ENCODE measurements around the gene STAMBPL1.

Gene STAMBPL1

DNA sequence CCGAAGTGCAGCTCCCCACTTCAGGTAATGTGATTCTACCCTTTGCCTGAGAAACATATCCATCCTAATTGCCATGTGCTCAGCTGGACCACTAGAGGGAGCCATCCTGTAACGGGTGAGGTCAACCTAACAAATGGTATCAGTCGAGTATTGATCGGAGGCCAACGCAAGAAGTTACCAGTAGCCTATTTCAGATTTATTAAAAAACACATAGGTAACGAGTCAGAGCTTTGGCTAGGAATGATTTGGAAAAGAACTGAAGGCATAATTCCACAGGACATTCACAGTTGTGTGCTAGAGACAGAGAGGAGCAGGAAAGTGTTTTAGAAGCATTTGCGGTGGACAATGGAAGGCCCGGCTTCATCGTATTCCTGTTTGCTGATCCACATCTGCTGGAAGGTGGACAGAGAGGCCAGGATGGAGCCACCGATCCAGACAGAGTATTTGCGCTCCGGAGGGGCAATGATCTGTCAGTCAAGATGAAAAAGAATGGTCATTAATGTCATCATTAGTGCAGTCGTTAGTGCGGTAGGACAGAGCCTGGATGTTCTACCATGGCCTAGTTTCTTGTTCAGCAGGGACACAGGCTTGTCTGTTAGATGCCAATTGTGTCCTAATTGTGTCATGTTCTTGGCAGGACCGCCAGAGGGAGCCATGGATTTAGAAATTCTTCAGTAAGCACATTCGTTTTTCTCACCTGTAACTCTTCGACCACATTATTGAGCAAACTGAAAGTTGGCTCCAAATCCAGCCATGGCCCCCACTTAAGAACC, 55.0 kb downstream of the STAMBPL1 start:
- DNase-seq, result peak; percentile 85
- in situ Hi-C loops (cut with MboI; ENCODE audit: low pct_unique_long_range_greater_than_20kb, low sequenced_read_pairs), result loop anchor here (25.0 kb wide), 1 partner anchor 277 kb away; the partner anchor contains the start of gene CH25H

DNA sequence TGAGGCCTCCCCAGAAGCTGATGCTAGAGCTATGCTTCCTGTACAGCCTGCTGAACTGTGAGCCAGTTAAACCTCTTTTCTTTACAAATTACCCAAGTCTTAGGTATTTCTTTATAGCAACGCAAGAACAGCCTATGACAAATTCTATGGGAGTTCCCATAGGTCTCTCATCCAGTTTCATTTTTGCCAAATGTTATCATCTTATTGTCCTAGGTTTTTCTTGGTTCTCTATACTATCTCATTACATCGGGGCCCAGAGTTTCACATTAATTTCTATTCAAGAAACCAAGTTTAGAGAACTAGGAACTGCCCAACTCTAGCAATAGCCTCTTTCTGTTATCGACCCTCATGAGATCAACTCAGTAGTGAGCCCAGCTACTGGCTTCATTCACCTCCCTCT, 56.6 kb downstream of the STAMBPL1 start:
- DNase-seq, result no peak
- in situ Hi-C loops (cut with MboI; ENCODE audit: low pct_unique_long_range_greater_than_20kb, low sequenced_read_pairs), result loop anchor here (25.0 kb wide), 1 partner anchor 276 kb away; the partner anchor contains the start of gene CH25H

DNA sequence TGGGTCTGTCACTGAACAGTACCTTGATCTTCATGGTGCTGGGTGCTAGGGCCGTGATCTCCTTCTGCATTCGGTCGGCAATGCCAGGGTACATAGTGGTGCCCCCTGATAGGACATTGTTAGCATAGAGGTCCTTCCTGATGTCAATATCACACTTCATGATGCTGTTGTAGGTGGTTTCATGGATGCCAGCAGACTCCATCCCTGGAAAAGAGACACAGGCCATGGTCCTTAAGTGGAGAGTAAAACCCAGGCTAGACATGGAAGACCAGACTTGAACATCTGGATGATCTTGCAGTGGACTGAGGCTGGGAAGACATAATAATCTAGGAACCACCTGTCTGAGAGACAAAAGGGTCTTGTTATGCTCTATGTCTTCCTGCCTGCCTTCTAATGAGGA, 58.0 kb downstream of the STAMBPL1 start:
- no peak for DNase-seq
- in situ Hi-C loops (cut with MboI; ENCODE audit: low pct_unique_long_range_greater_than_20kb, low sequenced_read_pairs), result loop anchor here (25.0 kb wide), 1 partner anchor 274 kb away; the partner anchor contains the start of gene CH25H

- DNase-seq, result no peak
- in situ Hi-C loops (cut with MboI; ENCODE audit: low pct_unique_long_range_greater_than_20kb, low sequenced_read_pairs), result loop anchor here (25.0 kb wide), 1 partner anchor 273 kb away; the partner anchor contains the start of gene CH25H
Measured at GRCh38 chr10:88938938-88939337, 58.9 kb downstream of the STAMBPL1 start.

DNA sequence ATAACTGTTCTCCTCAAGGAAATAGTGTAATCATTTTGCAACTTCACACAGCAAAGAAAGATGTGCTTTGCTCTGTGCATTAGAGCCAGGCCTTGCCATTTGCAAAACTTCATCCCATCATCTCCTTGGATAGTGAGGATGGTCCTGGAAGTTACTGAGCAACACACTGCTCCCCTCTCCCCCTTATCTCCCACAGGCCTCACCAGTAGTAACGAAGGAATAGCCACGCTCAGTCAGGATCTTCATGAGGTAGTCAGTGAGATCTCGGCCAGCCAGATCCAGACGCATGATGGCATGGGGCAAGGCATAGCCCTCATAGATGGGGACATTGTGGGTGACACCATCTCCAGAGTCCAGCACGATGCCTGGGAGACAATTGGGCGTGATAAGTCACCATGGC, 61.0 kb downstream of the STAMBPL1 start:
- in situ Hi-C loops (cut with MboI; ENCODE audit: low pct_unique_long_range_greater_than_20kb, low sequenced_read_pairs), result loop anchor here (25.0 kb wide), 1 partner anchor 271 kb away; the partner anchor contains the start of gene CH25H
- DNase-seq, result no peak

DNA sequence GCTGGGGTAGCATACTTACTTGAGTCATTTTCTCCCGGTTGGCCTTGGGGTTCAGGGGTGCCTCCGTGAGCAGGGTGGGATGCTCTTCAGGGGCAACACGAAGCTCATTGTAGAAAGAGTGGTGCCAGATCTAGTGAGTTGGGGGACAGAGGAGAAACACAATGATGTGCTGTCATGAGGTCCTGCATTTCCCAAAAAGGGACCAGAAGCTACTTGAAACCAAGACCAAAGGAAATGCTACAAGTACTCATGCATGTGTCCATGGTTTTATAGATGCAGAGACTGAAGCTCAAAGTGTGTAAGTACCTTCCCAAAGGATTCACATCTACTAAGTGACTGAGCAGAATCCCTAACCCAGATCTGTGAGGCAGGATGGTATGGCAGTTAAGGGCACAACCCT, 63.7 kb downstream of the STAMBPL1 start:
- in situ Hi-C loops (cut with MboI; ENCODE audit: low pct_unique_long_range_greater_than_20kb, low sequenced_read_pairs), result loop anchor here (25.0 kb wide), 1 partner anchor 269 kb away; the partner anchor contains the start of gene CH25H
- no peak for DNase-seq

DNA sequence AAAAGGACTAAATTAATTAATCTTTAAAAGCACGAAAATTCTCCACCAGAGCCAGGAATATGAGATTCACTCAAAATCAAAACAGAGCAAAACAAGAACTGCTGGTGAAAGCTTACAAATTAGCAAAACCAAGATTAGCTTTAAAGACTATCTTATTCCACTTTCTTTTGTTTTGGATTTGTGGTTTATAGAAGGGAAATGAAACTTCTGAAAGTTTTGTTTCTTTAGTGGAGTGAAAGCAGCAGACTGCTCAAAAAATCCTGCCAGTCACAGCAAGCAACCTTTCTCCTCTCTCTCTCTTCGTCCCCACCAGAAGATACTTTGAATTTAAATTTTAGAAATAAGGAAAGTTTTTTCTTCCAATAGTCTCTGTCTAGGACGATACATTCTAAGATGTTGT, 64.8 kb downstream of the STAMBPL1 start:
- DNase-seq, result no peak
- in situ Hi-C loops (cut with MboI; ENCODE audit: low pct_unique_long_range_greater_than_20kb, low sequenced_read_pairs), result loop anchor here (25.0 kb wide), 1 partner anchor 267 kb away; the partner anchor contains the start of gene CH25H

GRCh38 chr10:88946200-88946599, 66.2 kb downstream of the STAMBPL1 start:
- in situ Hi-C loops (cut with MboI; ENCODE audit: low pct_unique_long_range_greater_than_20kb, low sequenced_read_pairs), result loop anchor here (25.0 kb wide), 1 partner anchor 266 kb away; the partner anchor contains the start of gene CH25H
- no peak for DNase-seq

- DNase-seq, result no peak
- in situ Hi-C loops (cut with MboI; ENCODE audit: low pct_unique_long_range_greater_than_20kb, low sequenced_read_pairs), result loop anchor here (25.0 kb wide), 1 partner anchor 265 kb away; the partner anchor contains the start of gene CH25H
Measured at GRCh38 chr10:88946965-88947590, 67.0 kb downstream of the STAMBPL1 start.

GRCh38 chr10:88949051-88949450, 69.0 kb downstream of the STAMBPL1 start:
- no peak for DNase-seq
- in situ Hi-C loops (cut with MboI; ENCODE audit: low pct_unique_long_range_greater_than_20kb, low sequenced_read_pairs), result loop anchor here (25.0 kb wide), 1 partner anchor 263 kb away; the partner anchor contains the start of gene CH25H

DNA sequence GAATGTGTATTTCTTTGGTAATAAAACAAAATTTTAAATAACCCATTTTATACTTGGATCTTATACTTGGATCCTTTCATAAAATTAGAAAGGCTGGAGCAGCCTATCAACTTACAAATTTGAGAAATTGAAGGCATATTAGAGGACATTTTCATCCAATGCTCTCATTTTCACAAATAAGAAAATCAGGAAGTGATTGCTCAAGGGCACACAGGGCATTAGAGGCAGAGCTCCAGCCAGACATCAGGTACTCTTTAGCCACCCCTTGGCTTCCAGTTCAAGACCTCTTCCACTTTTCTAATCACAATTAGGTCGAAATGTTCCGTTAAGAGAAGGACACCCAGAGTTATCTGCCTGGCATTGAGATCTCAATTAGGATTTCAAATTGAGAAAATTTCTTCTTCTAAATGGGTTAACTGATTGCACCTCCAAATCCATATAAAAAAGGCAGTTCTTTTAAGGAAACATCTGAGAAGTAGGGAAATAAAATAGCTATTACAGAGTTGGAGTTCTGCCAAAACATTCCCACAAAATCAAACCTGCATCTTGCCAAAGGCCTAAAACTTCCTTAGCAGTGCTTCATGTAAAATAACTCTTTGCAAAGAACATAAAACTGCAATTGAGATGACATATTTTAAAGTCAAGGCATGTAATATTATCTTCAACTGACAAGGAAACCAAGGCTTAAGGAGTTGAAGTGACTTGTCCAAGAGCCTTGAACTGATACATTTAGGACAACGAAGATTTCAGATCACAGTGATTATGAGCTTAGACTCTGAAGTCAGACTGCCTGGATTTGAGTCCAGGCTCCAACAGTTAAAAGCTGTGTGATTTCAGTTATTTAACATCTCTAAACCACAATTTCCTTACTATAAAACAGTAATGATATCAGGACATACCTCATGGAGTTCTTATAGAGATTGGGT, 70.1 kb downstream of the STAMBPL1 start:
- in situ Hi-C loops (cut with MboI; ENCODE audit: low pct_unique_long_range_greater_than_20kb, low sequenced_read_pairs), result loop anchor here (25.0 kb wide), 1 partner anchor 262 kb away; the partner anchor contains the start of gene CH25H
- DNase-seq, result no peak

- no peak for DNase-seq
- in situ Hi-C loops (cut with MboI; ENCODE audit: low pct_unique_long_range_greater_than_20kb, low sequenced_read_pairs), result no loop called here
Measured at GRCh38 chr10:88952647-88953111, 72.6 kb downstream of the STAMBPL1 start, which contains the start of gene ACTA2. ACTA2 (minus strand) TSS chr10:88952773; CDS start chr10:88948930, 3,843 bp downstream.

DNA sequence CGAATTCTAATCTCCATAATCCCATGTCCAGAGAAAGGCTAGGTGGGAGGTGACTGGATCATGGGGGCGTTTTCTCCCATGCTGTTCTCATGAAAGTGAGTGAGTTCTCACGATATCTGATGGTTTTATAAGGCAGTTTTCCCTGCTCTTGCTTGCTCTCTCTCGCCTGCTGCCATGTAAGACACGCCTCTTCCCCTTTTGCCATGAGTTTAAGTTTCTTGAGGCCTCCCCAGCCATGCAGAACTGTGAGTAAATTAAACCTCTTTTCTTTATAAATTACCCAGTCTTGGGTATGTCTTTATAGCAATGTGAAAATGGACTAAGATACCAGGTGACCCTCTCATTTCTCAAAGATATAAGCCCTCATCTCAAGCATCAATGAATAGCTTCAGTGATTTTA, 73.6 kb downstream of the STAMBPL1 start:
- in situ Hi-C loops (cut with MboI; ENCODE audit: low pct_unique_long_range_greater_than_20kb, low sequenced_read_pairs), result no loop called here
- peak; percentile 29 for DNase-seq

DNA sequence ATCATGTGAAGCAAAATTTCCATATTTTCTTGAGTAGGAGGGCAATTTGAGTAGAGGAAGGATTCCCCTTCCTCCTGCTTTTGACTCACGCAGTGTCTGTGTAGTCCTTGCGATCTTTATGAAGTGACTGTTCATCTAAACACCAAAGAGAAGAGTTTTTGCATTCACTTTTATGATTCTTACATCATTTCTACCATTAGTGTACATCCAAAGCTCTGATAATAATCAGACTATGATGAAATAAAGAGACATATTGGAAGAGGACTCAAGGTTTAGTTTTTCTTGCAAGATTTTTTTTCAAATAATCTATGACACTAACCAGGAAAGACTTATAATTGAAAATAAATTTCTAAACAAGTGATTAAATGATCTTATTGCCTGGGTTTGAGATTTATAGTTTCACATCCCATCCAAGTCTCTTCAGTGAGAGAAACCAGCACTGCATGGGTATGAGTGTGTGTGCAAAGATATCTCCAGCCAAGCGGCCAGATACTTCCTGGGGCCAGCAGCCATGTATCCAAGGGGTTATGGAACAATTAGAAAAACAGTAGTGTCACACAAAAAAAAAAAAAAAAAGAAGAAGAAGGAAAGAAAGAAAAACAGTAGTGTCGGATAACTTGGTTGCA, 74.5 kb downstream of the STAMBPL1 start:
- no peak for DNase-seq
- in situ Hi-C loops (cut with MboI; ENCODE audit: low pct_unique_long_range_greater_than_20kb, low sequenced_read_pairs), result no loop called here

GRCh38 chr10:88957381-88957780, 77.3 kb downstream of the STAMBPL1 start:
- DNase-seq, result no peak
- in situ Hi-C loops (cut with MboI; ENCODE audit: low pct_unique_long_range_greater_than_20kb, low sequenced_read_pairs), result no loop called here

- no peak for DNase-seq
- in situ Hi-C loops (cut with MboI; ENCODE audit: low pct_unique_long_range_greater_than_20kb, low sequenced_read_pairs), result no loop called here
Measured at GRCh38 chr10:88958721-88959120, 78.7 kb downstream of the STAMBPL1 start.

DNA sequence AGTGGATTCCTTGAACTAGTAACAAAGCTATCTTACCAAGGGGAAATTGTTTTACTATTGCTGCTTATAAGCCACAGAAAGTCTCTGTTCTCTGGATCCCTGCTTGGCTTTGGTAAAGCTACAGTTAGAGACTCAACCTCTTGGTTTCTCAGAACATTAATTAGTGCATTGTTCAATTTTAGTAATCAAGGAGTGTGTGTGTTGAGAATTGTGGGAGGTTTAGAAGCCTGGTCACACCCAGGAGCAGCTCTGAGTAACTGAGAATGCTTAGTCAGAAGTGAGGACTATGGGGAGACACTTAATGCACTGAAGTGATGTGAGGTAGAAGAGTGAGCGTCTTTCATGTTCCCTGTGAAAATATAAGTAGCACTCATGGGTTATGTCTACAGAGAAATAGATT, 80.8 kb downstream of the STAMBPL1 start:
- in situ Hi-C loops (cut with MboI; ENCODE audit: low pct_unique_long_range_greater_than_20kb, low sequenced_read_pairs), result no loop called here
- DNase-seq, result no peak

GRCh38 chr10:88961266-88961665, 81.2 kb downstream of the STAMBPL1 start:
- no peak for DNase-seq
- in situ Hi-C loops (cut with MboI; ENCODE audit: low pct_unique_long_range_greater_than_20kb, low sequenced_read_pairs), result no loop called here
